ENCODE measurements around the gene PNPO.

Gene PNPO

GRCh38 chr17:47962901-47963300 is 21.5 kb downstream of the PNPO start:
- no peak for TF ChIP-seq CTCF (IDR thresholded peaks at IDR 0.05; ENCODE audit: extremely low read depth, missing control alignments)

GRCh38 chr17:47964856-47965255 is 23.5 kb downstream of the PNPO start:
- TF ChIP-seq CTCF (IDR thresholded peaks at IDR 0.05; ENCODE audit: extremely low read depth, missing control alignments) = no peak
- DNase-seq (ENCODE audit: low spot score) = no peak

More at GRCh38 chr17:47962901-47963300, 21.5 kb downstream of the PNPO start:
- DNase-seq (ENCODE audit: low spot score) = no peak

- no peak for DNase-seq (ENCODE audit: low spot score)
- no peak for TF ChIP-seq CTCF (IDR thresholded peaks at IDR 0.05; ENCODE audit: extremely low read depth, missing control alignments)
Observed at GRCh38 chr17:47966079-47966519, 24.7 kb downstream of the PNPO start.

- no peak for DNase-seq (ENCODE audit: low spot score)
- TF ChIP-seq CTCF (IDR thresholded peaks at IDR 0.05; ENCODE audit: extremely low read depth, missing control alignments) = no peak
Observed at GRCh38 chr17:47967607-47968252, 26.4 kb downstream of the PNPO start.

GRCh38 chr17:47968836-47969235 is 27.5 kb downstream of the PNPO start:
- no peak for DNase-seq (ENCODE audit: low spot score)
- no peak for TF ChIP-seq CTCF (IDR thresholded peaks at IDR 0.05; ENCODE audit: extremely low read depth, missing control alignments)

- no peak for TF ChIP-seq CTCF (IDR thresholded peaks at IDR 0.05; ENCODE audit: extremely low read depth, missing control alignments)
- DNase-seq (ENCODE audit: low spot score) = no peak
Observed at GRCh38 chr17:47969930-47970724, 28.8 kb downstream of the PNPO start.
